K562 (cell line): ENCODE measurements around the gene ITPA. TPM values are rescaled to one million over a fixed set of nuclear protein-coding genes. Genes with fewer than 3 reads are reported as not detected.

Experiments
- ATAC-seq: fragments of 200-7000 bp; cut with Tn5 transposase; 3 replicates; pipeline ENCODE4 v1.9.1; 2020; ENCODE audit warnings: moderate library complexity
- BruUV-seq: library from RNA; stranded (reverse); fragments of 400-500 nt; replicated peaks from 2 replicates; lab custom pipeline; 2021; lab: Mats Ljungman, UMichigan
- CTCF ChIA-PET: fragments of 300-600 bp; formaldehyde crosslinking; extraction: SDS; loops from one replicate; lab custom pipeline; 2021; ENCODE audit warnings: low intra/inter-chr PET ratio; lab: Yijun Ruan, JAX
- POLR2A ChIA-PET: fragments of 300-600, 350-650 bp; sonication (Branson Sonifier 250); formaldehyde crosslinking; extraction: SDS; loops from one replicate; lab custom pipeline; 2021; ENCODE audit warnings: antibody characterized with exemption, inconsistent platforms; lab: Yijun Ruan, JAX
- DNase-seq, 4 experiments: peaks; one replicate each; pipeline versions ENCODE4 v3.0.0 to v3.0.0-alpha.2; 2011 to 2018; ENCODE audit warnings: low spot score in 3 of 4, mixed read lengths in 3 of 4; ENCODE audit errors: extremely low read depth in 1 of 4
- FAIRE-seq: peaks from 2 replicates; lab custom pipeline; 2011; peaks lifted over from hg19 to GRCh38; lab: Jason Lieb, UNC
- H2AFZ ChIP-seq: 2 replicates; pipeline ENCODE4 v1.6.0; 2011; ENCODE audit warnings: low read depth, low read length, control low read depth, inconsistent platforms
- H3K27ac ChIP-seq: fragments of 200-600 bp; 3 replicates; pipeline ENCODE4 v1.8.0; 2011; ENCODE audit warnings: low read depth, mild to moderate bottlenecking, control low read depth, inconsistent platforms, low read length, moderate library complexity, mixed read lengths; ENCODE audit errors: extremely low read depth
- H3K27me3 ChIP-seq, 2 experiments: fragments of 300-600 bp in 1 of 2; 2 replicates in 1 of 2; 3 replicates in 1 of 2; pipeline versions ENCODE4 v1.6.0 to v1.8.0; 2011; ENCODE audit warnings: inconsistent platforms in 2 of 2, low read length in 2 of 2, mild to moderate bottlenecking in 1 of 2, mixed read lengths in 1 of 2, moderate library complexity in 1 of 2; ENCODE audit not compliant: control insufficient read depth in 2 of 2, insufficient read depth in 2 of 2
- H3K36me3 ChIP-seq: fragments of 300-600 bp; 3 replicates; pipeline ENCODE4 v1.8.0; 2011; ENCODE audit warnings: mild to moderate bottlenecking, low read length, inconsistent platforms; ENCODE audit not compliant: control insufficient read depth, insufficient read depth
- H3K4me1 ChIP-seq, 2 experiments: fragments of 200-600 bp in 1 of 2; replicated peaks in 1 of 2; 2 replicates in 1 of 2; 3 replicates in 1 of 2; pipeline versions ENCODE4 v1.5.1 to v1.8.0; 2011; ENCODE audit warnings: inconsistent platforms in 2 of 2, low read length in 2 of 2, mild to moderate bottlenecking in 1 of 2, mixed read lengths in 1 of 2, moderate library complexity in 1 of 2; ENCODE audit not compliant: control insufficient read depth in 2 of 2, insufficient read depth in 2 of 2
- H3K4me2 ChIP-seq: 2 replicates; pipeline ENCODE4 v1.6.1; 2011; ENCODE audit warnings: low read length, control low read depth, inconsistent platforms, mixed read lengths; ENCODE audit not compliant: insufficient read depth
- H3K4me3 ChIP-seq: fragments of 200-600 bp; sonication (generic), shearing (Covaris generic); 2 replicates; pipeline ENCODE4 v1.5.1; 2016; ENCODE audit warnings: control low read depth, inconsistent platforms
- H3K79me2 ChIP-seq: fragments of 200-600 bp; 3 replicates; pipeline ENCODE4 v1.8.0; 2011; ENCODE audit warnings: low read length, inconsistent platforms; ENCODE audit not compliant: control insufficient read depth, insufficient read depth
- H3K9ac ChIP-seq, 2 experiments: 2 replicates each; pipeline versions ENCODE4 v1.6.0 to v1.6.1; 2011; ENCODE audit warnings: low read depth in 2 of 2, low read length in 2 of 2, control low read depth in 1 of 2, inconsistent platforms in 1 of 2, mild to moderate bottlenecking in 1 of 2, mixed read lengths in 1 of 2; ENCODE audit not compliant: insufficient read depth in 1 of 2
- H3K9me1 ChIP-seq: one replicate; pipeline ENCODE4 v1.6.0; 2011; ENCODE audit warnings: inconsistent platforms, mild to moderate bottlenecking, low read length, moderate library complexity; ENCODE audit not compliant: control insufficient read depth, insufficient read depth
- H3K9me3 ChIP-seq: replicated peaks from 2 replicates; pipeline ENCODE4 v1.5.1; 2011; ENCODE audit warnings: low read depth, low read length, inconsistent platforms; ENCODE audit not compliant: control insufficient read depth, insufficient read depth
- H4K20me1 ChIP-seq: replicated peaks from 2 replicates; pipeline ENCODE4 v1.6.1; 2011; ENCODE audit warnings: low read length, inconsistent platforms, mixed read lengths; ENCODE audit not compliant: control insufficient read depth, insufficient read depth
- NFE2 ChIP-seq: IDR thresholded peaks from 2 replicates; pipeline ENCODE4 v1.6.1; 2014; ENCODE audit warnings: antibody characterized with exemption, low read depth
- RAD21 ChIP-seq, 2 experiments: fragments of 250-450 bp in 1 of 2; fragments of 450-650 bp in 1 of 2; sonication (Bioruptor Pico) in 1 of 2; formaldehyde crosslinking in 1 of 2; IDR thresholded peaks in 1 of 2; conservative IDR thresholded peaks in 1 of 2; 2 replicates each; pipeline versions ENCODE4 v1.4.0 to v1.8.0; 2020 to 2022; ENCODE audit warnings: mild to moderate bottlenecking in 2 of 2, moderate library complexity in 1 of 2
- SNIP1 ChIP-seq: fragments of 450-650 bp; IDR thresholded peaks from 2 replicates; pipeline ENCODE4 v1.7.1; 2017; ENCODE audit warnings: low read depth, mild to moderate bottlenecking
- STAG1 ChIP-seq: sonication (generic); formaldehyde crosslinking; IDR thresholded peaks from 2 replicates; pipeline ENCODE4 v1.5.0; 2020; ENCODE audit warnings: missing genetic modification reagents, borderline replicate concordance
- ZBTB7A ChIP-seq: IDR thresholded peaks from 2 replicates; pipeline ENCODE4 v1.6.1; 2011; ENCODE audit warnings: low read depth, mild to moderate bottlenecking, low read length, moderate library complexity, borderline replicate concordance; ENCODE audit not compliant: control insufficient read depth
- ZKSCAN8 ChIP-seq: fragments of 200-800 bp; sonication (Bioruptor generic); IDR thresholded peaks from 2 replicates; pipeline ENCODE4 v1.6.1; 2016; ENCODE audit warnings: missing genetic modification characterization, missing compliant biosample characterization
- ZNF217 ChIP-seq: sonication (generic); formaldehyde crosslinking; IDR thresholded peaks from 2 replicates; pipeline ENCODE4 v1.8.0; 2022; ENCODE audit warnings: mild to moderate bottlenecking, missing genetic modification reagents
- WGBS: fragments of 100-300 bp; shearing (Covaris generic); methylation state at CpG from one replicate; pipeline ENCODE4 v1.1.6; 2016; ENCODE audit warnings: low coverage, mixed read lengths; ENCODE audit not compliant: insufficient coverage; ENCODE audit errors: missing lambda C conversion rate; 5-methylcytosine and 5-hydroxymethylcytosine counted together
- in situ Hi-C: fragments of 300-500 bp; cut with MboI; formaldehyde crosslinking; loops from 4 replicates; pipeline ENCODE4 v1.15.0; 2018; ENCODE audit warnings: inconsistent platforms, mixed read lengths
- intact Hi-C: fragments of 100-400 bp; cut with micrococcal nuclease; formaldehyde crosslinking; loops from 2 replicates; pipeline ENCODE4 v1.14.2; 2022
- polyA plus RNA-seq, 8 experiments: library from polyadenylated mRNA; depleted of rRNA in 4 of 8; stranded (reverse) in 5 of 8; unstranded in 3 of 8; fragments of >200 nt; fragmentation: Nextera tagmentation in 2 of 8; fragmentation: Illumina TruSeq in 1 of 8; extraction: Ambion mirVana in 2 of 8; extraction: Trizol in 1 of 8; gene quantifications; 2 replicates each; pipeline versions ENCODE4 v1.2.1 to v1.2.3, GENCODE V29; 2011 to 2014; ENCODE audit warnings: inconsistent platforms in 1 of 8, missing spikeins in 1 of 8
- total RNA-seq, 7 experiments: library from RNA; depleted of rRNA in 6 of 7; stranded (reverse); fragments of >200 nt in 6 of 7; fragmentation: Illumina TruSeq in 2 of 7; extraction: Trizol in 2 of 7; gene quantifications; 2 replicates each; pipeline versions ENCODE4 v1.2.1 to v1.2.3, GENCODE V29; 2011 to 2021; ENCODE audit warnings: low replicate concordance in 1 of 7
- TF ChIP-seq, protein P1 (sequence below): fragments of 250-450 bp; sonication (Bioruptor Pico); IDR thresholded peaks from 2 replicates; pipeline ENCODE4 v1.8.0; 2022; ENCODE audit warnings: moderate library complexity, mild to moderate bottlenecking, inconsistent platforms
- TF ChIP-seq, protein P2 (sequence below), 2 experiments: fragments of 450-650 bp; formaldehyde crosslinking in 1 of 2; IDR thresholded peaks; 2 replicates each; pipeline versions ENCODE4 v1.4.0 to v1.6.1; 2014 to 2020; ENCODE audit warnings: mild to moderate bottlenecking in 2 of 2, borderline replicate concordance in 1 of 2, low read depth in 1 of 2

ITPA gene
- total and polyA plus RNA-seq, 9 of the 15 experiments (the other 6 are each of a cell fraction or from before 2014, with no cell fraction given) = 5.0 to 79.7 (median 36.7) TPM

DNA sequence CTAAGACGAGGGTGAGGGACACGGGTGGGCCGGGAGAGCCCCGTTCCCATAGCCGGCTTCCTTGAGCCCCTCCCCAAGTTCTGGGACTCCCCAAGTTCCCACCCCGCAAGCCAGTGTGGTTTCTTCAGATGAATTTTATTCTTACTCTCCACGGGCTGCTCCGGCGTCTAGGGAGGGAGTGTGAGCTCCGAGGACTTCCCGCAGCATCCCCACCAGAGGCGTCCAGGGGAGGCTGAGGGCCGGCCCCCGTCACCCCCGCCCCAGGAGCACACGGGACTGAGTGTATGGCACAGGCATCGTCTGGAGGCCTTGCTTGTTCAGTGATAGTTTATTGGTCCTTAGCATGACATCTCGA lies 39.7 kb downstream of the ITPA start (continued):
- TF ChIP-seq, protein P1, sequence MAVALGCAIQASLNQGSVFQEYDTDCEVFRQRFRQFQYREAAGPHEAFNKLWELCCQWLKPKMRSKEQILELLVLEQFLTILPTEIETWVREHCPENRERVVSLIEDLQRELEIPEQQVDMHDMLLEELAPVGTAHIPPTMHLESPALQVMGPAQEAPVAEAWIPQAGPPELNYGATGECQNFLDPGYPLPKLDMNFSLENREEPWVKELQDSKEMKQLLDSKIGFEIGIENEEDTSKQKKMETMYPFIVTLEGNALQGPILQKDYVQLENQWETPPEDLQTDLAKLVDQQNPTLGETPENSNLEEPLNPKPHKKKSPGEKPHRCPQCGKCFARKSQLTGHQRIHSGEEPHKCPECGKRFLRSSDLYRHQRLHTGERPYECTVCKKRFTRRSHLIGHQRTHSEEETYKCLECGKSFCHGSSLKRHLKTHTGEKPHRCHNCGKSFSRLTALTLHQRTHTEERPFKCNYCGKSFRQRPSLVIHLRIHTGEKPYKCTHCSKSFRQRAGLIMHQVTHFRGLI (CRISPR knock-in tag) = no peak
- TF ChIP-seq ZNF217 (no peak), SNIP1 (no peak)

DNA sequence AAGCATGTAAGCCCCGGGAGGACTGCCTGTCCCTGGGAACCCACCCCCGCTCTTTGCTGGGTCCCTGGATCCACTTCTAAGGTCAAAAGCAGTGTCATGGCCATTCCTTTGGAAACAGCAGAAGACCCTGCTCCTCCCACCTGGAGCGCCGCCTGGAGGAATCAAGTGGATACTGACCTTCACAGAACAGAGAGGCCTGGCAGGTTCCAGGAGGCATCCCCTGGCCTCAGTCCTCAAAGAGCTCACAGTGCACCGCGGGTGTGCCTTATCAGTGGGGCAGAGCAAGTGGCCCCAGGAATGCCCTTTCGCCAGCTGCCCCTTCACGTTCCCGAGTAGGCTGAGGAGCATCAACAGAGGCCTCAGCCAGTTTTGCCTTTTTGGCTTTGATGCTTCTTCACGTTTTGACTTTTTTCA lies 40.8 kb downstream of the ITPA start:
- BruUV-seq = no TSS peak
- DNase-seq = peak; percentile 47 to 68 (median 60)
- peak; percentile 80 for FAIRE-seq
- Histone ChIP-seq H3K79me2 (no peaks in the 10 kb centered on the region), H3K4me2 (no peak overlapping the region), H3K4me3 (no peak overlapping the region), H3K4me1 (peaks cover 0 to 10% of the 10 kb centered on the region in 2 experiments; a peak in 3 of 5 replicates), H3K9me1 (no peaks in the 10 kb centered on the region), H3K27ac (no peak overlapping the region), H3K36me3 (peaks cover 4% of the 10 kb centered on the region; the same call in 1 of the 3 replicates), H3K9ac (no peak overlapping the region), H3K27me3 (peaks cover 0 to 15% of the 10 kb centered on the region in 2 experiments; a peak in 2 of 5 replicates), H3K9me3 (no peaks in the 10 kb centered on the region), H2AFZ (no peak overlapping the region), H4K20me1 (0 out of 2 replicates have a peak, but pooled peaks cover 3% of the 10 kb centered on the region)
- ChIA-PET POLR2A (no interaction called here), CTCF (no interaction called here)
- in situ Hi-C loops (no loop called here), intact Hi-C loops (loop anchor here (1.0 kb wide), 1 partner anchor 32 kb away; no protein-coding TSS in a partner anchor)
- ATAC-seq = peak; percentile 91
- 3% methylated on average over 5 of the region's 10 CpGs for WGBS
- TF ChIP-seq STAG1 (CRISPR knock-in tag) (peak; percentile 36; the same call in 1 of the 2 replicates), ZBTB7A (peak; percentile 59; the same call in 1 of the 2 replicates), ZKSCAN8 (no peak), RAD21 (CRISPR knock-in tag; conservative IDR thresholded peaks at IDR 0.05 in 1 of 2, IDR thresholded peaks at IDR 0.05 in 1 of 2) (peak in 1 of 2 experiments; percentile 52; a peak in 2 of 4 replicates), NFE2 (no peak)
- TF ChIP-seq, protein P2, sequence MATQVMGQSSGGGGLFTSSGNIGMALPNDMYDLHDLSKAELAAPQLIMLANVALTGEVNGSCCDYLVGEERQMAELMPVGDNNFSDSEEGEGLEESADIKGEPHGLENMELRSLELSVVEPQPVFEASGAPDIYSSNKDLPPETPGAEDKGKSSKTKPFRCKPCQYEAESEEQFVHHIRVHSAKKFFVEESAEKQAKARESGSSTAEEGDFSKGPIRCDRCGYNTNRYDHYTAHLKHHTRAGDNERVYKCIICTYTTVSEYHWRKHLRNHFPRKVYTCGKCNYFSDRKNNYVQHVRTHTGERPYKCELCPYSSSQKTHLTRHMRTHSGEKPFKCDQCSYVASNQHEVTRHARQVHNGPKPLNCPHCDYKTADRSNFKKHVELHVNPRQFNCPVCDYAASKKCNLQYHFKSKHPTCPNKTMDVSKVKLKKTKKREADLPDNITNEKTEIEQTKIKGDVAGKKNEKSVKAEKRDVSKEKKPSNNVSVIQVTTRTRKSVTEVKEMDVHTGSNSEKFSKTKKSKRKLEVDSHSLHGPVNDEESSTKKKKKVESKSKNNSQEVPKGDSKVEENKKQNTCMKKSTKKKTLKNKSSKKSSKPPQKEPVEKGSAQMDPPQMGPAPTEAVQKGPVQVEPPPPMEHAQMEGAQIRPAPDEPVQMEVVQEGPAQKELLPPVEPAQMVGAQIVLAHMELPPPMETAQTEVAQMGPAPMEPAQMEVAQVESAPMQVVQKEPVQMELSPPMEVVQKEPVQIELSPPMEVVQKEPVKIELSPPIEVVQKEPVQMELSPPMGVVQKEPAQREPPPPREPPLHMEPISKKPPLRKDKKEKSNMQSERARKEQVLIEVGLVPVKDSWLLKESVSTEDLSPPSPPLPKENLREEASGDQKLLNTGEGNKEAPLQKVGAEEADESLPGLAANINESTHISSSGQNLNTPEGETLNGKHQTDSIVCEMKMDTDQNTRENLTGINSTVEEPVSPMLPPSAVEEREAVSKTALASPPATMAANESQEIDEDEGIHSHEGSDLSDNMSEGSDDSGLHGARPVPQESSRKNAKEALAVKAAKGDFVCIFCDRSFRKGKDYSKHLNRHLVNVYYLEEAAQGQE (IDR thresholded peaks at IDR 0.05; ENCODE audit: borderline replicate concordance) = peak; percentile 38; the same call in 1 of the 2 replicates
- TF ChIP-seq, protein P2 (CRISPR knock-in tag; IDR thresholded peaks at IDR 0.05; ENCODE audit: low read depth) = no peak
